GM19438 (cell line): ENCODE data around the gene TRAF5.
"Not testable (repeated sequence)": the region's sequence is repeated elsewhere in the genome, so short reads cannot be mapped to it uniquely, and the experiment has no call there.

ENCODE experiments used
- ATAC-seq: cut with Tn5 transposase; IDR thresholded peaks from one replicate; pipeline ENCODE4 v1.9.1; 2021; ENCODE audit warnings: low read depth; ENCODE audit not compliant: unreplicated experiment

Gene TRAF5

DNA sequence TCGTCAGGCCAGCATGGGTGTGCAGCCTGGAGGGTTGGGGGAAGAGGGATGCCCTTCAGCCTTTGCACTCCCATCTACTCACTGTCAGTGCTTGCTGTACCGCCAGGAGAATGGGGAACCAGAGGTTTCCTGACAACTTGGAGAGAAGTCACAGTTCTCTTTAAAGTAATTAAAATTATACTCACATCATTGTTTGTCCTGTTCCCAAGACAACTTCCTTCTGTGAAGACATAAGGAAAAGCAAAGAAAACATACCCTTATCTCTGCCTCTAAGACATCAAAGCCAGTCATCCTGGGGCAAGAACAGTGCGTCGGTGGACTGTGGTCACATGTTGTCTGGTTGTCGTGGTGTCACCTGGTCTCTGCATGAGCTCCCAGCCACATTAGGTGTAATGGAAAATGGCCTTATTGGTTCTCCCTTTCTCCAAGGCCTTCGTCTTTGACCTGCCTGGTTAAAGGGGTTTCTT is 17.6 kb downstream of the TRAF5 start:
- no peak for ATAC-seq

DNA sequence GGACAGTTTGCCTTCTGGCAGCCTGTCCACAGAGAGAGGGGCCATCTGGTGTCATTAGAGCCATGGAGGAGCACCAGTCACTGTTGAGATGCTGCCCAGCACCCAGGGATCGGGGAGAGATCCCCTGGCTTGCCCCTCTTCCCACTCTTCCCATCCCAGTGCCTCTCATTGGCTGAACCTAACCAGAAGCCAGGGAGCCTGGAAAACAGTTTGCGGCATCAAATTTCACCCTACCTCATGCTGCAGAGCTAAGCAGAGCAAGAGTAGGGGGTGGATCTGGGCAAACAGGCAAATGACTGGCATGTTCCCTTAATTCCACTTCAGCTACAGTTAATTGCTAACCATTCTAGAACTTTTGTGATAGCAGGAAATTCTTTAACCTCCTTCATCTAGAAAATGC is 19.1 kb downstream of the TRAF5 start:
- ATAC-seq, result no peak

DNA sequence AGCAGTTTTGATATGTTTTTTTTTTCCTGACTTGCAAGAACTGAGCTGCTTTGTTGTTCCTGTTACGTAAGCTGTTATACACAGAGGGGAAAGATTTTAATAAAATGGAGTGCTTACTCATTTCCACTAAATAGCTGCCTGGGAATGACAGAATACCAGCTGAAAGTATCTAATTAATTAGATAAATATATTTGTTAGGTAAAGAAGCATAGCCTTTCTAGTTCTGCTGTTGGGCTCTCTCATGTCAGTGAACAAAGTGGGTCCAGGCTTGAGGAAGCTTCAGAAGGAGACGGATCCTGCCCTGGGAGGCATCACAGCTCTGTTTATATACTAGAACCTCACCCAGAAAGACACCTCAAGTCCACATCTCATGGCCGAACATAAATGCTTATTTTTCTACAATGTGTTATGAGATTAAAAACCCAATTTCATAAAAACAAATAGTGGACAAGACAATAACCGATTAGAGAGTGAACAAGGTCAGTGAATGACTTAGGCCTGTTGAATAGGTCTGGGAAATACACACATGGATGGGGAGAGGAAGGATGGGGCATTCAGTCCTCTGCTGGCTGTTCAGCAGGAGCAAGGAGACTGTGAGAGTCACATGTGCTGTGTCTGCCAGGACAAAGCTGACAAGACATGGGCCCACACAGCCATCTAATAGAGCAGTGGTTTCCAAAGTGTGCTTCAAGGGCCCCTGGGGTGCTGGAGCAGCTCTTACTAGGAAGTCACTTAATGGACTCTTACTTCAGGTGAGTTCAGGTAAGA is 20.6 kb downstream of the TRAF5 start:
- ATAC-seq, result no peak

DNA sequence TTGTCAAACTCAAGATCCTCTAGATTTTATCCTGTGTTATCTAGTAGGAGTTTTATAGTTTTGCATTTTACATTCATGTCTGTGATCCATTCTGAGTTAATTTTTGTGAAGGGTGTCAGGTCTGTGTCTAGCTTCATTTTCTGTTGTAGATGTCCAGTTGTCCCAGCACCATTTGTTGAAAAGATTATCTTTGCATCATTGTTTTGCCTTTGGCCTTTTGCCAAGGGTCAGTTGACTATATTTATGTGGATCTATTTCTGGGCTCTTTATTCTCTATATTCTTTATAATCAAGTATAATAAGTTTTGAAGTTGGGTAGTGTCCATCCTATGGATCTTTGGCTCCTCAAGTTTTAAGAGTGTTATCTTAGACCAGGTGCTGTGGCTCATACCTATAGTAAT is 21.9 kb downstream of the TRAF5 start:
- ATAC-seq, result no peak

DNA sequence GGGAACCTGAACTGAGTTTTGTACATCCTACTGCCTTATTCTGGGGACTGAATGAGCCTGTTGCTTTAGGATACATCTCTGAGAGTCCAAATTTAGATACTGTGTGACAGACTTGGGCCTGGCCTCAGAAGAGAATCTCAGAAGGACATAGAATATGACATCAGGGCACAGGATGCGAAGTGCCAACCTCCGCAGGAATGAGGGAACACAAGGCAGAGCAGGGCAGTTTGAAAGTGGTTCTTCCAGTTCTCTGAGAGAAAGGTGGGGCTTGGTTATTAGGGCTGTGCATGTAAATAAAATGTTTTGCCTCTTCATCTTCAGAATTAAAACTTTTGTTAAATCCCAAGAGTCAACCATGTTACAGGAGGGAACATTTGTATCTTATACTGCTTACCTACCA is 23.1 kb downstream of the TRAF5 start:
- no peak for ATAC-seq

DNA sequence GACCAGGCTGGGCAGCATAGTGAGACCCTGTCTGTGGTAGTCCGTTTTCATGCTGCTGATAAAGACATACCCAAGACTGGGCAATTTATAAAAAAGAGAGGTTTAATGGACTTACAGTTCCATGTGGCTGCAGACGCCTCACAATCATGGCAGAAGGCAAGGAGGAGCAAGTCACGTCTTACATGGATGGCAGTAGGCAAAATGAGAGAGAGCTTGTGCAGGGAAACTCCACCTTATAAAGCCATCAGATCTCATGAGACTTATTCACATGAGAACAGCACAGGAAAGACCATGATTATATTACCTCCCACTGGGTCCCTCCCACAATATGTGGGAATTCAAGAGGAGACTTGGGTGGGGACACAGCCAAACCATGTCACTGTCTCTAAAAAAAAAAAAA is 25.4 kb downstream of the TRAF5 start:
- not testable (repeated sequence) for ATAC-seq

DNA sequence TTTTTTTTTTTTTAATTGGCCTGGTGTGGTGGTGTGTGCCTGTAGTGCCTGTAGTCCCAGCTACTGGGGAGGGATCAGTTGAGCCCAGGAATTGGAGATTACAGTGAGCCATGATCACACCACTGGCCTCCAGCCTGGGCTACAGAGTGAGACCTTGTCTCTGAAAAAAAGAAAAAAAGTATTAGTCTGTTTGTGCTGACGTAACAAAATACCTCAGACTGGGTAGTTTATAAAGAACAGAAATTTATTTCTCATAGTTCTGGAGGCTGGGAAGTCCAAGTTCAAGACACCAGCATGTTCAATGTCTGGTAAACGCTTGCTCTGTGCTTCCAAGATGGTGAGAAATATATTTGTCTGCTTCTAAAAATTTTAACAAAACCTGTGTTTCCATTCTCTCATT is 25.8 kb downstream of the TRAF5 start:
- no peak for ATAC-seq

DNA sequence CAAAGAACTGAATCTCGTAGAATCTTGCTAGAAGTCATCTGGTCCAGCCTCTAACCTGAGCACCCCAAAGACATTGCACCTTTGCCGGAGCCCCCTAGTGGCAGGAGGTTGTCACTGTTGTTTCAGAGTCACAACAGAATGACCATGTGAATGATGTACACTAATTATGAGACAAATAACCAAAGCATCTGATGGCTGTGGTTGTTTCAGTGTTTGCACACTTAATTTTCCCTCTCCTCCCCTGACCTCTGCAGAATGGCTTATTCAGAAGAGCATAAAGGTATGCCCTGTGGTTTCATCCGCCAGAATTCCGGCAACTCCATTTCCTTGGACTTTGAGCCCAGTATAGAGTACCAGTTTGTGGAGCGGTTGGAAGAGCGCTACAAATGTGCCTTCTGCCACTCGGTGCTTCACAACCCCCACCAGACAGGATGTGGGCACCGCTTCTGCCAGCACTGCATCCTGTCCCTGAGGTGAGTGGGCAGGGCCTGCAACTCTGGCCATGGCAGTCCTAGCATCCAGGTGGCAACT is 26.4 kb downstream of the TRAF5 start:
- ATAC-seq, result peak; percentile 86

DNA sequence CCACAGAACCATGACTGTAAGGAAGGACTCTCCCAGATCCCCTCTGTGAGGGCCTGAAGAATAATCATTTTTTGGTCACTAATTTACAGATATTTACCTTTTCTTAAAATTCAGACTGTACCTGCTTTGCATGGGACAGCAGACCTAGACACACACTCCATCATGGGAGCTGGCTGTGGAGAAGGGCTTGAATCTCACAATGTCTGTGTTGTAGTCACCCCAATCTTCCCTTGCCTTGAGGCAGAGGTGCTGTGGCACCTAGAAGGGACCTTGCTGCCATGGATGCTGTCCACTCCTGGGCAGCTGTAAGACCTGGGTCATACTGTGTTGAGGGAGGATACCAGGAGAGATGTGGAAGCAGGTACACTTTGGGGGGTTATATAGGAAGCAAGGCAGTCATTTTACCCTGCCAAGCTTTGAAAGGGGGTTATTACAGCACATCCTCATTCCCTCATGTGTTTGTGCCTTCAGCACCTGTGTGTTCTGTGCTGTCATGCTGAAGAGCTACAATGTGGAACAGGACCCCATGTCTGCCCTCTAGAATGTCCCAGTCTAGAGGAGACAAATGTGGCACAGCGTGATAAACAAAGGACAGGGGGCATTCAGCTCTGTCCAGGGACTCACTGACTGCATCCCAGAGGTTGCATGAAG is 27.1 kb downstream of the TRAF5 start:
- no peak for ATAC-seq

DNA sequence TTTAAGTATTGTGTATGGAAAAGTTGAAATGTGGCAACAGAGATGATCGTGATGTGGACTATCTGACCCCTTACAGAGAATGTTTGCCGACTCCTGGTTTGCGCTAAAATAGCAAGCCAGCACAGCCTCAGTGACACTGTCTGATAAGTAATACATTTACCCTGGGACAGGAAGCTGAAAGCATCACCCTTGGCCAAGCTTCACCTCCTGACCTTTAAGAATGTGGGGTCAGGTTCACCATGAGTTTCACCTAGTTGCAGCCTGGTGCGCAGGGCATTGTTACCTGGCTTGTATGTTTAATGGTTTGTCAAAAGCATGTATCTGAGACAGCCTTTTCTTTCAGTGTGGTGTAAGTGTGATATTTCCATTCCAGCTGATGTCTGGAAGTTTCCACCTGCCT is 29.2 kb downstream of the TRAF5 start:
- ATAC-seq, result no peak

DNA sequence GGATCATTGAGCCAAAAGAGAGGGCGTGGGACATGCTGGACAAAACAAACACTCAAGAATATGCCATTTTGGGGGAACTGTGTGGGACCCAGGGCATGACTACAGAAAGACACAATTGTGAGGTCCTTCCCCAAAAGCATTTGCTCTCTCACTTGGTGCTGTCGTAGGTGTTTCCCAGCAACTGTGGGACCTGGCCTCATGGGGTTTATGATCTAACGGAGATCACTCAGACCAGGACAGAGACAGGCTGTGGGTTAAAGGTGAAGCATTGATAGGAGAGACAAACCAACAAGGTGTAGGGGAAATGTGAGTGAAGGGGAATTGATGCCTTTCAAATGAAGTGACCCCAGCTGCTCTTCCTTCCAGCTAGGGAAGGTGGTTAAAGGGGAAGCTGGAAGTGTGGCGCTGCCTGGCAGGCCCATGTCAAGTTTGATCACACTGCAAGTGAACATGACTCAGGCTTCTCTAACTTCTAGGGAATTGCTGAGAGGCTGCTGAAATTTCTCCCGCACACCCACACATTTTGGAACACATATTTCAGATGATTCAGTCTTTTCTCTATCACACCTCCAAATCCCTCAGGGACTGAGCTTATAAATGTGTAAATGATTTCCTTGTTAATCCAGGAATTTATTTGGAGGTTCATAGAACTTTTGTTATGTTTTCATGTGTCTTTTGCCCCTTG is 30.2 kb downstream of the TRAF5 start:
- no peak for ATAC-seq

DNA sequence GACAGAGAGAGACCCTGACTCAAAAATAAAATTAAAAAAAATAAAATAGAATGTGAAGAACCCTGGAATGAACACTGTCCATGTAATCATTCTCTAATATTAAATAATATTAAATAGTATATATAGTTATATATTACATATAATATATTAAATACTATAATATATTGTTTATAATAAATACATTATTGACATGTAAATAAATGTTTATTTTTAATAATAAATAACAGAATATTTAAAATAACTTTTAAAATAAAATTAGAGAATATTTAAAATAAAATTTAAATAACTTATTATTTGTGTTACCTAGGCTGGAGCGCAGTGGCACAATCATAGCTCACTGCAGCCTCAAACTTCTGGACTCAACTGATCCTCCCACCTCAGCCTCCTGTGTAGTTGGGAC is 32.1 kb downstream of the TRAF5 start:
- no peak for ATAC-seq

DNA sequence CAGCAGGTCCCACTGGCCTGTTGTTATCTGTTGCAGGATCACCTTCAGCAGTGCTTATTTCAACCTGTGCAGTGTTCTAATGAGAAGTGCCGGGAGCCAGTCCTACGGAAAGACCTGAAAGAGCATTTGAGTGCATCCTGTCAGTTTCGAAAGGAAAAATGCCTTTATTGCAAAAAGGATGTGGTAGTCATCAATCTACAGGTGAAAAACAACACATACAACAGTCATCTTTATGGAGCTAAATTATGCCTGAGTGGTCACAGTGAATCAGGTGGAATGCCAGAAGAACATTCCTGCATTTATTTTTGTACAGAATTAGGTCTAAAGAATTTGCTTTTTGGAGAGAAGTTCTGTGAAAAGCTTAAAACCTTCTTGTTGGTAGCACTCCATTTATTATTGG is 33.2 kb downstream of the TRAF5 start:
- ATAC-seq, result no peak

DNA sequence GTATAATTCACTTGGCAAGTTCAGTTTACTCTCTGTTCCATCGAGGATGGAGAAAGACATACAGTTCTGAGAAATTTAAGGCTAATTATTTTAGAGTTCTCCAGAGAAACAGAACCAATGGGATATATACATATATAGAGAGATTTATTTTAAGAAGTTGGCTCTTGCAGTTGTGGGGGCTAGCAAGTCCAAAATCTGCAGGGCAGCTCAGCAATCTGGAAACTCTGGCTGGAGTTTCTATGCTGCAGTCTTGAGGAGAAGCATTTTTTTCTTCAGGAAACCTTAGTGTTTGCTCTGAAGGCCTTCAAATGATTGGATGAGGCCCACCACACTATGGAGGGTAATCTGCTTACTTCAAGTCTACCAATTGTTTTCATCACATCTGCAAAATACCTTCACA is 34.6 kb downstream of the TRAF5 start:
- no peak for ATAC-seq

DNA sequence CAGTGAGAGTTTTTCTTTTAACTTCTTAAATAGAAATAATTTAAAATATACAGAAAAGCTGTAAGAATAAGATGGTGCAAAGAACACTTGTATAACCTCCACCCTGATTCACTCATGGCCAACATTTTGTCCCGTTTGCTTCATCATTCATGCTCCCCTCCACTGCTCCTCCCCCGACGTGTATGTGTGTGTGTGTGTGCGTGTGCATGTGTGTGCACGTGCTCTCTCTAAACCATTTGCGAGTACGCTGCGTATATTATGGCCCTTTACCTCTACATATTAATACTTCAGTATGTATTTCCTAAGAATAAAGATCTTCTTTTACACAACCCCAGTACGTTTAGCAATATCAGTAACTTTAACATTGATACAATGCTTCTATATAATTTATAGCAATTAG is 43.0 kb downstream of the TRAF5 start:
- no peak for ATAC-seq

DNA sequence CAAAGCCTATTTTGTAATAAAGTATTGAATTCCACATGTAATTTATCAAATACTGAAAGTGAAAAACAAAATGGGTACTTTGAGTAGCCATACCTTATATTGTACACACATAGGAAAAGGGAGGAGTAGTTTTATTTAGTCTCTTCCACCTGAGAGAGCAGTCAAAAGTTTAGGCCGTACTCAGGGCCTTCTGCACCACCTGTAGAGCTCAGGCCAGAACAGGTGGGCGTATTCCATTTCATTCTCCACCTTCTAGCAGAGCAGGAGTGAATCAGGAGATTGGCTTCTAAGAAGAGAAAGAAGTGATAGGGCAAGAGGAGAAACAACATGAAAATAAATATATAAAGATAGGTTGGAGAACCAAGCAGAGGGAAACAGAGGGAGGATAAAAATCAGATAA is 44.0 kb downstream of the TRAF5 start:
- no peak for ATAC-seq

DNA sequence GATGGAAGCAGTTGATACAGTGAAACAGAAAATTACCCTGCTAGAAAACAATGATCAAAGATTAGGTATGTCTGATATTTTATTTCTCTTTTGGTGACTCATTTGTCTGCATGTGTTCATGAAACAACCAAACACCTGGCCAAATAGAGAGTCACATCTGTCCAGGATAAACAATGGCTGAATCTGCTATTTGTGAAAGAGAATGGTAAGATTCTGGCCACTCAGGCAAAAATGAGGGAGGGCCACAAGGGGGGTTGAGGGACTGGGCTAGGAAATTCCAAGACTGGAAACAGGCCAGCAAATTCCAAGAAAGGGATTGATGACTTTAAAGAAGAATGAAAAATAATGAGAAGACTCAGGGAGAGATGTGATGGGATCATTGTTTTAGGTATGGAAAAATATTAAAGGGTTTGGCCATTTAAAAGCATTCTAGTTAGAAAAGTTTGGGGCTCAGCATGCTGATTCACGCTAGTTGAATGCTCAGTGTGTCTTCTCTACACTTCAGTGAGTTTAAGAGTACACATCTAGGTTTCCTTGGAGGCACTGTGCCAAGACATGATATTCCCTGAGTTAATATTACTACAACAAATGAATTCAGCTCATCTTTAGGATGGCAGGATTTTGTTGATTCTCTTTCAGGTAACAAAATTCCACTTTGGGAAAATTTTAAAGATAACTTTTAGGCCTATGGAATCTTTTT is 44.9 kb downstream of the TRAF5 start:
- no peak for ATAC-seq

DNA sequence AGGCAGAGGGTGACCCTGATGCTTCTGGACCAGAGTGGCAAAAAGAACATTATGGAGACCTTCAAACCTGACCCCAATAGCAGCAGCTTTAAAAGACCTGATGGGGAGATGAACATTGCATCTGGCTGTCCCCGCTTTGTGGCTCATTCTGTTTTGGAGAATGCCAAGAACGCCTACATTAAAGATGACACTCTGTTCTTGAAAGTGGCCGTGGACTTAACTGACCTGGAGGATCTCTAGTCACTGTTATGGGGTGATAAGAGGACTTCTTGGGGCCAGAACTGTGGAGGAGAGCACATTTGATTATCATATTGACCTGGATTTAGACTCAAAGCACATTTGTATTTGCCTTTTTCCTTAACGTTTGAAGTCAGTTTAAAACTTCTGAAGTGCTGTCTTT is 45.8 kb downstream of the TRAF5 start:
- no peak for ATAC-seq

DNA sequence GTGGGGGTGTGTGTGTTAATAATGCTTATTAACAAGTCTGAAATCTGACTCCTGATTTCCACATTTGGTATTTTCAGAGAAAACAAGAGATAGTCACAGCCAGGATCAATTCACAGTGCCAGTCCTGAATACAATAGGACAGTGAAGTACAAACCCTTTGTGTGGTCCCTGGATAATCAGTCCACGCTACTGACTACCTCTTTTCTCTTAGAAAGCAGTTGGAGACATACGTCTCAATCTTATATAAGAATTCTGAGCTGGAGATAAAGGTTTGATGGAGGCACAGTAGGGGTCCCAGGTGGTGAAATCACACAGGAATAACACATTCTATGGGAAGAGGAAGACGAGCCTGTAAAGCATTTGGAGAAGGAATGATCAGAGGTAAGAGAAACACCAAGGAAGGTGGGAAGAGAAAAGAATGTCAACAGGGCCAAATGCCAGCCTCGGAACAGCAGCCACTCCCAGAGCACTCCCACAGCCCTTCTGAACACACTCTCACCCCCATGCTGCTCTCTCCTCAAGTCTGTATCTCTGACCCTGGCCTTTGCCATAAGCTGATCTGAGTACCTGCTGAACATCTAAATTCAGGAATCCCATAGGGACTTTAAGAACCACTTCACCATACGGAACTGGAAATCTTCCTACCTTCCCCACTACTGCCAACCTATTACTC is 48.6 kb downstream of the TRAF5 start:
- ATAC-seq, result no peak

DNA sequence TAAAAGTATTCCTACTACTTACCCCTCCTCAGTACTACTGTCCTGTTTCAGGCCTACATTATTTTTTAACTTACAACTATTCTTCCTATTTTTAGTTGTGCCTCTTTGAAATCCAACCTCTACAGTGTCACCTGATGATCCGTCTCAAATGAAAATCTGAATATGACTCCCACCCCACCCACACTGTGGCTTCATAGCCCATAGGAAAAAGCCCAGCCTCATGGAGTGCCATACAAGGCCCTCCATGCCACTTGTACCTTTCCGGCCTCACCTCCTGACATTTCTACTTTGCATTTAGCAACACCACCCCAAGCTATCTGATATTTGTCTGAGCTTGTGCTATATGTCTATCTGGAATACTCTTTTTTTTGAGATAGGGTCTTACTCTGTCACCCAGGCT is 49.3 kb downstream of the TRAF5 start:
- no peak for ATAC-seq
